Measurements from ENCODE around the gene NPR2. TPM values are rescaled to one million over a fixed set of nuclear protein-coding genes. Genes with fewer than 3 reads are reported as not detected.

NPR2 gene
- total RNA-seq, 4 donors from 2014 or later = 22.0 to 35.9 (median 29.7) TPM

DNA sequence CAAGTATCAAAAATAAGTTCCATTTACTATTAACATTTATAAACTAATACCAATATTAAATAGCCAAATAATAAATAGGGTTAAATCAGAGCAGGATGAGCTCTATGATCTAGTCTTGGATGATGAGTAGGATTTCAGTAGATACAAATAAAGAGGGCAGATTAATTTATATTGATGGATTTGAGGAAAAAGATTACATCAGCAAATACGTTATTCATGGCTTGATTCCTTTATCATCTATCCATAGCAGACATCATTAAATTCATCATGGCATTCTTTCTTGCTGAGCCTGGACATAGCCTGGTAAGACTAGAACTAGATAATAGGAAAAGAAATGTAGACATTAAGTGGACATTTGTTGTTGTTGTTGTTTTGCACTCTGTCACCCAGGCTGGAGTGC lies 23.9 kb upstream of the NPR2 start:
- no peaks in the 10 kb centered on the region for H3K9me3 ChIP-seq
- intact Hi-C loops (cut with DNase I) = no loop called here
- peaks cover 20 to 29% (median 26%) of the 10 kb centered on the region in 4 donors for H3K4me1 ChIP-seq
- no peaks in the 10 kb centered on the region for H3K27me3 ChIP-seq
- no peak for DNase-seq (ENCODE audit: extremely low spot score)
- WGBS = 88% methylated on average over 1 of the region's 1 CpG
- TF ChIP-seq, protein P1, sequence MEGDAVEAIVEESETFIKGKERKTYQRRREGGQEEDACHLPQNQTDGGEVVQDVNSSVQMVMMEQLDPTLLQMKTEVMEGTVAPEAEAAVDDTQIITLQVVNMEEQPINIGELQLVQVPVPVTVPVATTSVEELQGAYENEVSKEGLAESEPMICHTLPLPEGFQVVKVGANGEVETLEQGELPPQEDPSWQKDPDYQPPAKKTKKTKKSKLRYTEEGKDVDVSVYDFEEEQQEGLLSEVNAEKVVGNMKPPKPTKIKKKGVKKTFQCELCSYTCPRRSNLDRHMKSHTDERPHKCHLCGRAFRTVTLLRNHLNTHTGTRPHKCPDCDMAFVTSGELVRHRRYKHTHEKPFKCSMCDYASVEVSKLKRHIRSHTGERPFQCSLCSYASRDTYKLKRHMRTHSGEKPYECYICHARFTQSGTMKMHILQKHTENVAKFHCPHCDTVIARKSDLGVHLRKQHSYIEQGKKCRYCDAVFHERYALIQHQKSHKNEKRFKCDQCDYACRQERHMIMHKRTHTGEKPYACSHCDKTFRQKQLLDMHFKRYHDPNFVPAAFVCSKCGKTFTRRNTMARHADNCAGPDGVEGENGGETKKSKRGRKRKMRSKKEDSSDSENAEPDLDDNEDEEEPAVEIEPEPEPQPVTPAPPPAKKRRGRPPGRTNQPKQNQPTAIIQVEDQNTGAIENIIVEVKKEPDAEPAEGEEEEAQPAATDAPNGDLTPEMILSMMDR (IDR thresholded peaks at IDR 0.05) = no peak
- TF ChIP-seq POLR2AphosphoS5 (IDR thresholded peaks at IDR 0.05) = no peak
- TF ChIP-seq EP300 (IDR thresholded peaks at IDR 0.05) = no peak
- TF ChIP-seq POLR2A (IDR thresholded peaks at IDR 0.05; ENCODE audit: low read depth) = no peak
- no peak overlapping the region for H3K4me3 ChIP-seq
- H3K27ac ChIP-seq (replicated peaks in 1 of 4) = no peak overlapping the region
- H3K36me3 ChIP-seq = no peaks in the 10 kb centered on the region

DNA sequence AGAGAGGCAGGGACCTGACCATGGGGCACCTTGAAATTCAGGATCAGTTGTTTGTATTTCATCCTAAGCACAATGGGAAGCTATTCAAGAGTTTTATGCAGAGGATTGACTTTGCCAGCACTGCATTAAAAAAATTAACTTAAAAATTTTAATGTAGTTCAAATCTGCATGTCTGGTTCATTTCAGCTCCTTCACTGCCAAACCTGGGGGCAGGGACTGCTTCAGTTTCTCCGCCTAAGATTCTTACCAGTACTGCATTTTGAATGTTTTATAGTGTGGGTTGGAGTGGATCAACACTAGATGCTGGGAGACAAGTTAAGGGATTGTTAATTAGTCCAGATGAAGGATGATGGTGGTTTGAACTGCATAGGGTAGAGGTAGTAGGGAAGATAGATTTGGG lies 21.6 kb upstream of the NPR2 start:
- WGBS = 95% methylated on average over 1 of the region's 1 CpG
- intact Hi-C loops (cut with DNase I) = no loop called here
- no peak for DNase-seq (ENCODE audit: extremely low spot score)
- Histone ChIP-seq H3K9me3 (no peaks in the 10 kb centered on the region), H3K4me1 (peaks cover 20 to 29% (median 26%) of the 10 kb centered on the region in 4 donors), H3K4me3 (no peak overlapping the region), H3K27ac (replicated peaks in 1 of 4) (no peak overlapping the region), H3K36me3 (no peaks in the 10 kb centered on the region), H3K27me3 (no peaks in the 10 kb centered on the region)
- no peak for TF ChIP-seq POLR2AphosphoS5 (IDR thresholded peaks at IDR 0.05)
- TF ChIP-seq, protein P1 (IDR thresholded peaks at IDR 0.05) = no peak
- TF ChIP-seq POLR2A (IDR thresholded peaks at IDR 0.05; ENCODE audit: low read depth) = no peak
- no peak for TF ChIP-seq EP300 (IDR thresholded peaks at IDR 0.05)

DNA sequence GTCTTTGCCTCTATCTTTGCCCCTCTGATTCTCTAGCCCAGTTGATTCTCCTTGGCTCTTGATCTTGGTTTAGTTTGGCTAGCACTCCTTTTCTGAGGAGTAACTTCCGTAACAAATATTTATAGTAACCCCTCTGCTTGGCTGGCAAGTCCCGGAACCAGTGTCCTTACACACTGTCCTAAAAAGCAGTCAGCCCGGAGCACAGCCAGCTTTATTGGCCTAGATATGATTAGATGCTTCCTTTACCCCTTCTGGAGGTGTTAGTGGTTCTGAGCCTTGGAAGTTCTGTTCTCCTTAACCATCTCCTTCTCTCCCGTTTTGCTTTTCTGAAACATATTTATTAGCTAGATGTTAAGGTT lies 20.3 kb upstream of the NPR2 start:
- H3K36me3 ChIP-seq = no peaks in the 10 kb centered on the region
- H3K9me3 ChIP-seq = no peaks in the 10 kb centered on the region
- peak overlapping the region; percentile 42 to 78 (median 64) for H3K27ac ChIP-seq (replicated peaks in 1 of 4)
- no peaks in the 10 kb centered on the region for H3K27me3 ChIP-seq
- TF ChIP-seq POLR2AphosphoS5 (IDR thresholded peaks at IDR 0.05) (peak; percentile 33 to 46), EP300 (IDR thresholded peaks at IDR 0.05) (no peak)
- WGBS = 7% methylated on average over 4 of the region's 4 CpGs
- peaks cover 20 to 29% (median 26%) of the 10 kb centered on the region in 4 donors for H3K4me1 ChIP-seq
- H3K4me3 ChIP-seq = no peak overlapping the region
- DNase-seq (ENCODE audit: extremely low spot score) = no peak
- intact Hi-C loops (cut with DNase I) = no loop called here

GRCh38 chr9:35771534-35771933 lies 19.9 kb upstream of the NPR2 start:
- 57% methylated on average over 1 of the region's 1 CpG for WGBS
- Histone ChIP-seq H3K9me3 (no peaks in the 10 kb centered on the region), H3K27me3 (no peaks in the 10 kb centered on the region), H3K4me1 (peaks cover 20 to 29% (median 26%) of the 10 kb centered on the region in 4 donors), H3K36me3 (no peaks in the 10 kb centered on the region), H3K27ac (replicated peaks in 1 of 4) (peak overlapping the region; percentile 42 to 78 (median 64)), H3K4me3 (no peak overlapping the region)
- intact Hi-C loops (cut with DNase I) = no loop called here
- no peak for TF ChIP-seq POLR2AphosphoS5 (IDR thresholded peaks at IDR 0.05)
- TF ChIP-seq, protein P1 (IDR thresholded peaks at IDR 0.05) = no peak
- no peak for TF ChIP-seq POLR2A (IDR thresholded peaks at IDR 0.05; ENCODE audit: low read depth)
- no peak for TF ChIP-seq EP300 (IDR thresholded peaks at IDR 0.05)
- DNase-seq (ENCODE audit: extremely low spot score) = no peak

GRCh38 chr9:35771943-35772342 lies 19.4 kb upstream of the NPR2 start:
- no peak for DNase-seq (ENCODE audit: extremely low spot score)
- Histone ChIP-seq H3K9me3 (no peaks in the 10 kb centered on the region), H3K4me1 (peaks cover 20 to 29% (median 26%) of the 10 kb centered on the region in 4 donors), H3K4me3 (no peak overlapping the region), H3K27ac (replicated peaks in 1 of 4) (peak overlapping the region in 2 of 4 donors; percentile 67 to 78), H3K36me3 (no peaks in the 10 kb centered on the region), H3K27me3 (no peaks in the 10 kb centered on the region)
- intact Hi-C loops (cut with DNase I) = no loop called here
- 89% methylated on average over 3 of the region's 3 CpGs for WGBS
- TF ChIP-seq EP300 (IDR thresholded peaks at IDR 0.05) = no peak
- no peak for TF ChIP-seq POLR2AphosphoS5 (IDR thresholded peaks at IDR 0.05)
- TF ChIP-seq, protein P1 (IDR thresholded peaks at IDR 0.05) = no peak
- no peak for TF ChIP-seq POLR2A (IDR thresholded peaks at IDR 0.05; ENCODE audit: low read depth)
